RPMI8226 (cell line): Measurements from ENCODE around the gene POU2F2.

ENCODE experiments used
- DNase-seq: peaks from one replicate; pipeline ENCODE4 v3.0.0-alpha.2; 2015

Gene POU2F2

DNA sequence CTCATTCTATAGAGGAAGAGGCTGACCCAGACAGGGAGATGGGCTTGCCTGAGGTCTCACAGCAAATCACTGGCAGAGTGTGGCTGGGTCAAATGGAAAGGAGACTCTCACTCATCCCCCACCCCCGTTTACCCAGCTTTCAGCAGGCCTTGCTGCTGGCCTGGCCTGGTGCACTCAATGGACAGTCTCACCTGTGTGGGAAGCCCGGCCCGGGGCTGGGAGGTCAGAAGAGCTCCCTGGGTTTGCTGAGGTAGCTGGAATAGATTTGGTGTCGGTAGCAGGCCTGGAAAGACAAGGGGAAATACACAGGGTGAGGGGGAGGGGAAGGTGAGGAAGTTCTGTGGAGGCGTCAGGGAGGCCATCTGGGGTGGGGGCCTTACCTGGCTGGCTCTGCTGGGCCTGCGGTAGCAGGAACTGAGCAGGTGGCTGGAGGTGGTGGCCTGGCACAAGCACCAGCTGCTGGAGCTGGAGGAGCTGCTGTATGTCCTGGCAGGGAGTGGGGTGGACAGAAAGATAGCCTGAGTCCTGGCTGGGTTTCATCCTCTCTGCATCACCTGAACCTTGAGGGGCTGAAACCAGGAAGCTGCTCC lies 32.8 kb downstream of the POU2F2 start:
- DNase-seq: peak; percentile 84

GRCh38 chr19:42098781-42099180 lies 33.5 kb downstream of the POU2F2 start:
- DNase-seq: no peak

DNA sequence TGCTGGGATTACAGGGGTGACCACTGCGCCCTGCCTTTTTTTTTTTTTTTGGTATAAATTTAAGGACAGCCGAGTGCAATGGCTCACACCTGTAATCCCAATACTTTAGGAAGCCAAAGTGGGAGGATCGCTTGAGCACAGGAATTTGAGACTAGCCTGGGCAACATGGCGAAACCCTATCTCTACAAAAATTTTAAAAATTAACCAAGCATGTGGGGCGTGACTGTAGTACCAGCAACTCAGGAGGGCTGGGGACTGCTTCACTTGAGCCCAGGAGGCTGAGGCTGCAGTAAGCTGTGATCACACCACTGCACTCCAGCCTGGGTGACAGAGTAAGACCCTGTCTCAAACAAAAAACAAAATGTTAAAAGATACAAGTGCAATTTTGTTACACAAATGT lies 34.8 kb downstream of the POU2F2 start:
- no peak for DNase-seq

DNA sequence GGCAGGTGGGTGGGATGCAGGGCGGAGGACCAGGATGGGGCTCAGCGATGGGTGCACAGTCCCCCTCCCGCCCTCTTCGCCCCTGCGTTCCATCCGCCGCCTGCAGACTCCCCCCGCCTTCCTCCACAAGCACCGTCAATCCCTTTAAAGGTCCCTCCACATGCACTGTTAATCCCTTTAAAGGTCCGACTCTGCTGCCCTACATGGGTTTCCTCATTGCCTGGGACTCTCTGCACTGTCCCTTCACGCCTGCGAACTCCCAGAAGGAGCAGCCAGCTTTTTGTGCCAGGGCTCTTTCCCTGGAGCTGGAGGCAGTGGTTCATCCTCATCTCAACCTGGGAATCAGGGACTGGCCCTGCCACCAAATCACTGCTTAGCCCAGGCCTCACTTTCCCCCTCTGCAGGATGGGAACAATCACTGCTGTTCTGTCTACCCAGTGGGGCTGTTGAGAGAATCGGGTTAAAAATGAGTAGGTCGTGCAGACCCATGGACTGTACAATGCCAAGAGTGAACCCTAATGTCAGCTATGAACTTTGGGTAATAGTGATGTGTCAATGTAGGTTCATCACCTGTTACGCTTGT lies 35.9 kb downstream of the POU2F2 start:
- DNase-seq: no peak

- DNase-seq: no peak
Measured at GRCh38 chr19:42095814-42096230, 36.4 kb downstream of the POU2F2 start.

DNA sequence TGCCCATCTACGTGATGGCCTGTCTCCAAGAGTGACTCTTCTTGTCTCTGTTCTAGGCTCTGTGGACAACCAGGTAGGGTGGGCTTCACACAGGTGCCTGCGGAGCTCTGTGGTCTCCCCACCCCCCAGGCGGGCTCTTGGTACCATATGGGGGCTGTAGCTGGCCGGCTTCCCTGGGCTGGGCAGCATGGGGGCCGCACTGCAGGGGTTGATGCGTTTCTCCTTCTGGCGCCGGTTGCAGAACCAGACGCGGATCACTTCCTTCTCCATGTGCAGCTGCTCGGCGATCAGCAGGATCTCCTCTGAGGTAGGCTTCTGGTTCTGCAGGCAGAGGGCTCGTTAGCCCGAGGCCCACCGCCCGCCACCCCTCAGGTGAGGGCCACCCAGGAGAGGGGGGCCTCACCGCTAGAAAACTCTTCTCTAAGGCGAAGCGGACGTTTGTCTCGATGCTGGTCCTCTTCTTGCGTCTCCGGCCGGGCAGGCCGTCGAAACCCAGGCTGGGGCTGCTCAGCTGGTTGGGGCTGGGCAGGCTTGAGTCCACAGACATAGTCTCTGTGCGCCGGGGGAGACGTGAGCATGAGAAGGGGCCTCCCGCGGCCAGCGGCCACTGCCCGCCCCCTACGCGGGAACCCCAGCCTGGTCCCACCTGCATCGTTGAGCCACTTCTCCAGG lies 37.0 kb downstream of the POU2F2 start:
- DNase-seq: no peak

DNA sequence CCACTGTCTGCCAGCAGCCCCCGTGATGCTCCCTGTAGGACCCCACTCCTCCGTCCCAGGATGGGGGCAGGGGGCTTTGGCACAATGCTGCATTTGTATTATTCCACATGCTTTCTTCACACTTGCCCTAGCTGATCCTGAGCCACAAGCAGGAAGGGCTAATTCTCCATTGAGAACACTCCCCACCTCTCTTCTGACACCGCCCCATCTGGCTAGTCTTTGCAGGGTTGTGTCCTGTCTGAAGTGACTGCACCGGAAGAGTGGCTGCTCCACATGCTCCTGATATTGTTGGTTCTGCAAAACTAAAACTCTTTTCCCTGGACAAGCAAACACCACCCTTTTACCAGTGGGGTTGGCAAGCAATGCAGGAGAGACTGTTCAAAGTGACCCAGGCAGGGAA lies 38.3 kb downstream of the POU2F2 start:
- DNase-seq: no peak

- DNase-seq: no peak
Measured at GRCh38 chr19:42093505-42093904, 38.7 kb downstream of the POU2F2 start.

- DNase-seq: peak; percentile 83
Measured at GRCh38 chr19:42092350-42092749, 39.9 kb downstream of the POU2F2 start.

- DNase-seq: peak; percentile 59
Measured at GRCh38 chr19:42091742-42092141, 40.5 kb downstream of the POU2F2 start.

DNA sequence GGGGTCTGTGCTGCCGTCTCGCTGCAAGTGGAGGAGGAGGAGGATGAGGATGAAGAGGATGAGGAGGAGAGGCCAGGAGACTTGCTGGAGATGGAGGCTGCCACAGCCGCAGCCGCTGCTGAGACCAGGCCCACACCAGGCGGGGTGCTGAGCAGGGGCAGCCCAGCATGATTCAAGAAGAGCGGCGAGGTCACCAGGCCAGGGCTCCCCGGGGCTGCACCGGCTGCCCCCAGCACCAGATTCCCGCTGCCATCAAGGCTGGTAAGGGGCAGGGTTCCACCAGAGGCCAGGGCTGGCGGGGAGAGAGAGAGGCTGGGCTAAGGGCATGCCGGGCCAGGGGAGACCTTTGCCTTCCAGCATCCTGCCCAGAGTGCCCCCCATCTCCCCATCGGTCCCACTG lies 40.9 kb downstream of the POU2F2 start:
- no peak for DNase-seq

DNA sequence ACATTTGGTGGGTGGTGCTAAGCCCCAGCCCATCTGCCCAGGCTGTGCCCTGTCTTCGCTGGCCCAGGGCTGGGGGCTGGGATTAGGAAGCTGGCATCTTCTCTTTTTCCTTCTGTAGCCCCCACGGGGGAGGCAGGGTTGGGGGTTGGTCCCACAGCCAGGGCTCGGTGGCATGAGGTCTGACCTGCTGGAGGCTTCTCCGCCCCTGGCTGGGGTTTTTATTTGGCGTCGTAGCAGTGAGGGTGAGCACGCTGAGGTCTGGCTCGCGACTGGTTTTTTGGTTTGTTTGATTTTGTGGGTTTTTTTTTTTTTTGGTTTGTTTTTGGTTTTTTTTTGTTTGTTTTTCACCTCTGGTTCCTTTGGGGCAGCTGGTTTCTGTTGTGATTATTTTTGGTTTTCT lies 41.6 kb downstream of the POU2F2 start:
- DNase-seq: peak; percentile 16

GRCh38 chr19:42089772-42090171 lies 42.5 kb downstream of the POU2F2 start:
- no peak for DNase-seq

- DNase-seq: no peak
Measured at GRCh38 chr19:42089191-42089750, 43.0 kb downstream of the POU2F2 start.

- DNase-seq: no peak
Measured at GRCh38 chr19:42088471-42089190, 43.6 kb downstream of the POU2F2 start.

- no peak for DNase-seq
Measured at GRCh38 chr19:42086770-42087550, 45.3 kb downstream of the POU2F2 start.

- DNase-seq: no peak
Measured at GRCh38 chr19:42086188-42086736, 46.0 kb downstream of the POU2F2 start.

- no peak for DNase-seq
Measured at GRCh38 chr19:42083537-42083936, 48.7 kb downstream of the POU2F2 start.

DNA sequence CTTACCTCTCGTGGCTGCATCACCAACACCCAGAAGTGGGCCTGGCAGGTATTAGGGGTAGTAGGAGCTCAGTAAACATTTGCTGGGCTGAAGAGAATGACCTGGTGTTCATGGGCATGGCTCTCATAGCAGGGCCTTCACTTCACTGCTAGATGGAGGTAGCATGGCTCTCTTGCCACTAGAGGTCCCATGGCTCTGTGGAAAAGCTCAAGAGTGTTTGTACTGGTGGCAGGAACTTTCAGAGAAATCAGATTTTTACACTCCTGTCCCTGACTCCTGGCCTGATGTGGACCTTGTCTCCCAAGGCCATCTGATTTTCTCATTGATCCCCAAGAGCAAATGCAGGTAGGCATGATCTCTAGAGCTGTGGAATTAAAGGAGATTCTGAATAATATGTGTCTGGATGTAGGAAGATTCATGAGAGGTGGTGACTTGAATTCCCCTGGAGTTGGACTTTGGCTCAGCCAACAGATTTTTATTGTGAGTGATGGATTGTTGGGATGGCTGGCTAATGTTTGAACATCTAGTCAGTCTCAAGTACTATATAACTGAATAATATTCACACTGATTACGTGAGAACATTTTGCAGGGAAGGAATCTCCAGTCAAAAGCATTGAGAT lies 50.6 kb downstream of the POU2F2 start:
- DNase-seq: peak; percentile 37

- DNase-seq: no peak
Measured at GRCh38 chr19:42080764-42081375, 51.4 kb downstream of the POU2F2 start.
